Activated T-helper 1 cell treated with anti-CD3 and anti-CD28 coated beads, Interleukin-2, amount 50 U/mL, for 16 hours (primary cell): ENCODE data around the gene GOLGA7B.
A peak's percentile ranks its signal among the peaks of the same experiment; 100 is the strongest.

Experiments used
- DNase-seq, 2 donors: peaks; one replicate each; pipeline ENCODE4 v3.0.0-alpha.2; 2020; ENCODE audit warnings: low read depth in 1 of 2, low spot score in 1 of 2

The GOLGA7B gene

DNA sequence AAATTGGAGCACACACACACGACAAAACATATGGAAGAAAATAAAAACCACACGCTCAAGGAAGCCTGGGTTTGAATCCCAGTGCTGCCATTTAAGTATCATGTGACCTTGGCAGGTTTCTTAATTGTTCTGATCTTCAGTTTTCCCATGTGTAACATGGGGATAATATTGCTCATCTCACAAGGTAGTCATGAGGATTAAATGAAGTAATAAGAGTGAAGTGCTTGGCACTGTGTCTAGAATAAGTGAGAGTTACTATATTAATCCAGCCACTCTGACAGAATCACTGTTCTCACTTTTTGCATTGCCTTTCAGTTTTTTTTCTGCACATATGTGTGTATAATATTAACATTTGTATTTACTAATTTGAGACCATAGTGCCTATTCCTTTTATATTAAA lies 43.3 kb downstream of the GOLGA7B start:
- no peak for DNase-seq

DNA sequence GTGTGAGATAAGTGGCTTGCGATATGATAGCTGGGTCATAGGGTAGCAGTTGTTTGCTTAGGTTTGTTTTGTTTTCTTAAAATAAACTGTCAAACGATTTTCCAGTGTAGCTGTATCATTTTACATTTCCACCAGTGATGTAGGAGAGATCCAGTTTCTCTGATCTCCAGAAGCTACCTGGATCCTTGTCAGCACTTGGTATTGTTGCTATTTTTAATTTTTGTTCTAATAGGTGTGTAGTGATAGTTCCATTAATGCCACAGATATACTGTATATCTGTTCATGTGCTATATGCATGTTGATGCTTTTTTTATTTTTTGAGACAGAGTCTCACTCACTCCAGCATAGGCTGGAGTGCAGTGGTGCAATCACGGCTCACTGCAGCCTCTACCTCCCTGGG lies 44.4 kb downstream of the GOLGA7B start:
- no peak for DNase-seq

DNA sequence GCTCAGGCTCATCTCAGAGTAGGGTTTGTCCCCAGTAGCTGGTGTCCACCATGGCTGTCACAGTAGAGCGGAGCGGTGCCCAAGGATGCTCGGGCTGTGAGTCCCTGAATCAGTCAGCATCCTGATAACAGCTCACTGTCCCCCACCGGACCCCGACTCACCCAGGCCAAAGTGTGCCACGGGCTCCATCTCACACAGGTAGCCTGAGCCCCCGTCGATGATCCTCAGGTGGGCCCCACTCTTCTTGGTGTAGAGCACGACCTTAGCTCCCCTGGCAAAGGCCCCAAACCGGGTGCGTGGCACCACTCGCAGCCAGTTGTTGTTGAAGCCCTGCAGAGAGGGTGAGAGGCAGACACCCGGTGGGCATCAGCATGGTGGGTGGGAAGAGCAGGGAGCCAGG lies 45.4 kb downstream of the GOLGA7B start:
- no peak for DNase-seq

DNA sequence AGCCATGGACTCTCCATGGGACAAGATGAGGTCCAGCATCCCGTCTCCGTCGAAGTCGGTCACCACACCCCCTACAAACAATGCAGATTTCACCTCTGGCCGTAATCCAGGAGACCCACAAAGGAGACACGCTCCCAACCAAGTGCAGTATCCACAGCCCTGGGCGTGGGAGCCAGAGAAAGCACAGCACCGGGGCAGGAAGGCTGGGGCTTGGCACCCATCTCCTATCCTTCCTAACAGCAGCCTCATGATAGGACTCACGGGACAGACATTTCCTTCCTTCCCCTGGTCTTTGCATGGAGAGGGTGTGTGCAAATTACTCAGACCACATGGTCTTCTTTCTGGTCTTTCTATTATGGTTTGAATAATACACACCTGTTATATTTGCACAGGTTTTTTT lies 46.3 kb downstream of the GOLGA7B start:
- no peak for DNase-seq

DNA sequence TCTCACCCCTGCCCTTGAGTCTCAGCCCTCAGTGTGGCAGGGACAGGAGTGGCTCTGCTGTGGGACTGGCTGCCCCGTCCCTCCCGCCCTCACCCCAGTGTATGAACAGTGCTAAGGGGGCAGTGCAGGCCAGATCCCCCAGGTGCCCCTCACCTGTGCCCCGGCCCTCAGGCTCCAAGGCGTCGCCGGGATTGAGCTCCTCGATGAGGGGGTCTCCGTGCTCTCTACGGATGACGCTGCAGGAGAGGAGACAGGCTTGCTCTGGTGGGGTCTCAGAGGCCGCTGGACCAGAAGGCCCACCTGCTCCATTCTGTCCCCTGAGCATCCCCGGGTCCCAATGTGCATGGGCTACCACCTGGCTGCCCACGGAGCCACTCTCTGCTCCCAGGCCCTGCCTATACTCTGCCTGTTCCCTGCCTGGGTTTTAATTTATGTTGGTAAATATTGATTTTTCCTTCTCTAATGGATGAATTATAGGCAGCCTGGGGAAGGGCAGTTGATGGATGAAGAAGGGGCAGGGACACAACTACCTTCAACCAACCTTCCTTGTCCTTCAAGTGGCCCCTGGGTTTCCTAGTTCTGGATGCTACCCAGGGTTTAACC lies 47.2 kb downstream of the GOLGA7B start:
- no peak for DNase-seq

DNA sequence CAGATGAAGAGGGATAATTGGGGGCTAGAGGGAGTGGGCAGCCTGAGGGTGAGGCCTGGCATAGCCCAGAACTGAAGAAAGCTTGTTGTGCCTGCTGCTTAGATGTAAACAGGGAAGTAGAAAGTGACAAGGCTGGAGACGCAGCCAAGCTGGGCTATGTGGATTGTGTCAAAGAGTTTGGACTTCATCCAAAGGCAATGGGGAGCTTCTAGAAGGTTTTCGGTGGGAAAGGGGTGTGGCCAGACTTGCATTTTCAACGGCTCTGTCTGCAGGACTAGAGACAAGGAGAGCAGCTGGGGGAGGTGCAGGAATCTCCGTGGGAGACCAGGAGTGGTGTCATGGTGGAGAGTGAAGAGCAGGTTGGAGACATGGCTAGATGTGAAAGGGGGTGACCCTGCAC lies 48.8 kb downstream of the GOLGA7B start:
- DNase-seq: no peak

DNA sequence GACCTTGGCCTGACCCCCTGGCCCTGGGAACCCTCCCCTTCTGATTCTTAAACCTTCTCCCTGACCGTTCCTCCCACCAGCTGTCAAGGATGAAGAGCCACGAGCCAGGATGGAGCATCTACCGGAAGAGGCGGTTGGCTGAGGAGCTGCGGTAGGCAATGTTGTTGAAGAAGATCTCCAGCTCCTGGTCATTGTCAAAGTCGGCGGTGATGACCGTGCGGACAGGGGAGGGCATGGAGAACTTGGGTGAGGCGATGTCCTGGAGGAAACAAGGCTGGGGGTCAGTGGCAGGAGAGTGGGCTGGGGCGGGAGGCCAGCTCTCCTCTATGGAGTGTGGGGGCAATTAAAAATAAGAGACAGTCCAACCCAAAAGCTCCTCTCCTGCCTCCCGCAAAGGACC lies 51.7 kb downstream of the GOLGA7B start:
- no peak for DNase-seq

DNA sequence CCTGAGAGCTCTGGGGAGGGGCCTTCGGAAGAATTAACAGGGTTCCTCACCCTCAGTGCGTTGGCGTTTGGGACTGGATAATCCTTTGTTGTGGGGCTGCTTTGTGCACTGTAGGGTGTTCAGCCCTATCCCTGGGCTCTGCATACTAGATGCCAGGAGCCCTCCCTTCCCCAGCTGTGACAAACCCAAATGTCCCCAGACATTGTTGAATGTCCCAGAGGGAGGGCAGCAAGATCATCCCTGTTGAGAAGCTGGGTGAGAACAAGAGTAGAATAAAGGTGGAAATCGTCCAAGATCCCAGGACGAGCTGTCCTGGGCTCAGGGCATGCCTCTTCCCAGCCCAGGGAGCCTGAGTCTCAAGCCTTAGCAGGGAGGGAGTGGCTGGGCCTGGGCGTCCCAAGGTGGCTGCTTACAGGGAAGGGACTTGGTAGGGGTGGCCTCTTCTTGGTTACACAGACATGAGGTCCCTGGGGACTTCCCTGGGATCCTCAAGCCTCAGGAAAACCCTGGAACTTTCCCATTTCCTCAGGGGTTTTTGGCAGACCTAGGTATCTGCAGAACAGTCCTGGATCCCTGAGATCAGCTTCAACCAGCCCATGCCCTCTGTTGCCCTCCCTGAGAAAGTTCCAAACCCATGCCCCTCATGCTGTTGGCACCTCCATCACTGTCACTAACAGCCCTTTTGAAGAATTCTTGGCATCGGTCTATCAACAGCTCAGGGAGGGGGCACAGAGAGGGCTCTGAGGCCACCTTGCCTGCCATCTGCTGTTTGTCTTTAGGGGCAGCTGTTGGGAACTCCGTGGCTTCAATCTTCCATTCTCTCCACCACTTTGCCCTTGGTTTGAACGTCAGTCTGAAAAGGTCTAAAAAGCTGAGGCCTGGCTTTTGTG lies 53.7 kb downstream of the GOLGA7B start:
- no peak for DNase-seq

DNA sequence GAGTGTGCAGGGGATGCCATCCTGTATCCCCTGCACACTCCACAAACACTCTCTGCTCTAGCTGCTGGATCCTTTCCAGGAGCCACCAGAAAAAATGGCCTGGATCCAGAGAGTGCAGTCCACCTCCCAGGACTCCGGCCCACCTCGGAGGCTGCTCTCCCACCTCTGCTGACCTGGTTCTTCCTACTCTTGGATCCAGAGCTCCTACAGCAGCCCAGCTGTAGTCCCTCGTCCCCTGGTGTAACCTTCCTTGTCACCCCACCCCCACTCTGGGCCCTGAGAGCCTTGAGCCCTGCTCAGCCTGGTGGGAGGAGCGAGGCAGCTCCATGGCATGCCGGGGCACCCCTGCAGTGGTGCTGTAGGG lies 54.4 kb downstream of the GOLGA7B start:
- no peak for DNase-seq

DNA sequence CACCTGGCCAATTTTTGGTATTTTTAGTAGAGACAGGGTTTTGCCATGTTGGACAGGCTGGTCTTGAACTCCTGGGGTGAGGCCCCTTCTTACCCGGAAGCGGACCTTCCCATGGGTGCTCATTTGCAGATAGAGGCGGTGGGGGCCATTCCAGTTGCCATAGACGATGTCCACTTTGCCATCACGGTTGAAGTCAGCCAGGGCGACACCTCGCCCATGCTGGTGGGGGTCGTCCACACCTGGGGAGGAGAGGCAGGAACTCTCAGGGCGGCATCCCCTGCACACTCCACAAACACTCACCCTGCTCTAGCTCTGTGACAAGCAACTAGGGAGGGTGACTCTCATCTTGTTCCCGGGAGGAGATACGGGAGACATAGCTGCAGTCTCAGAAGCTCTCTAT lies 54.9 kb downstream of the GOLGA7B start:
- DNase-seq: no peak

DNA sequence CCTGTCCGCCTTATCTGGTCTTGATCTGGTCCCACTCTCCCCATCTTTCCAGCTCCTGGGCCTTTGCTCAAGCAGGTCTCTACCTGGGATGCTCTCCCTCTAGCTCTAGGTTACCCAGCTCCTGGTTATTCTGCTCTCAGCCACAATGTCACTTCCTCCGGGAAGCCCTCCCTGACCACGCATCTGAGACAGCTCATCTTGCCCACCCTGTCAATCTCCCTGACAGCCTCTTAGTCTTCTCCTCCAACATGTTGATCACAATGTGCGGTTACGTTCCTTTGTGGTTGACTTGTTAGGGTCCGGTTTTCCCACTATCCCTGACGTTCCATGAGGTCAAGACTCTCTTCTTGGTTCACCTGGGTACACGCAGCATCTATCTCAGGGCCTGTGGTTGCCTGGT lies 55.6 kb downstream of the GOLGA7B start:
- no peak for DNase-seq

DNA sequence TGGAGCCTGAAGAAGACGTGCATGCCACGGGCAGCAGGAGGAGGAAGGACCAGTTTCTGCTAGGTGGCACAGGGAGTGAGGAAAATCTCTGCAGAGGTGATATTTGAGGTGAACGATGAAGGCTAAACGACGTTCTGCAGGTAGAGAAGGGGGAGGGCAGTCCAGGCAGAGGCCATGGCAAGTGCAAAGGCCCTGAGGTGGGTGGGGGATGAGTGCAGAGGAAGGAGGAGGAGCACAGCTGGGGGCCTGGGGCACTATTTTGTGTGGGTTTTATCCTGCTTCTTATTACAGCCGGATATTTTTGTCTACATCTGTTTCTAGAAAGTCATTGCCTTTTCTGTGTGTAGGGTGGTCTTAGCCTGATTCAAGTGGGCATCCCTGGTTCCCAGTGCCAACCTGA lies 57.6 kb downstream of the GOLGA7B start:
- DNase-seq: no peak

DNA sequence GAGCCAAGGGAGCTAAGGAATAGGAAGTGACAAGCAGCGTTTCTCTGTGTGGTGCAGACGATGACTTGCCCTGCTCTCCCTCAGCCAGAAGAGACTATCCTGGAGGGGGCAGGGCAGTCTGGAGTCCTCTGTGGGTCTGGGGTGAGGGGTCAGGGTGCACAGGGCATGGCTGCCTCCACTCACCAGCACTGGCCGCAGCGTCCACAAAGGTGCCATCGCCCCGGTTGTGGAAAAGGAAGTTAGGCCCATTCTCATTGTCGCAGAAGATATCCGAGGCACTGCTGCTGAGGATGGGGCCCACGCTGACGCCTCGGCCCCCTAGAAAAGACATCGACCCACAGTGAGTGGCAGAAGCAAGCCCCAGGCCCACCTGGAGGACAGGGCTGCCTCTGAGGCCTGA lies 58.2 kb downstream of the GOLGA7B start:
- DNase-seq: no peak

DNA sequence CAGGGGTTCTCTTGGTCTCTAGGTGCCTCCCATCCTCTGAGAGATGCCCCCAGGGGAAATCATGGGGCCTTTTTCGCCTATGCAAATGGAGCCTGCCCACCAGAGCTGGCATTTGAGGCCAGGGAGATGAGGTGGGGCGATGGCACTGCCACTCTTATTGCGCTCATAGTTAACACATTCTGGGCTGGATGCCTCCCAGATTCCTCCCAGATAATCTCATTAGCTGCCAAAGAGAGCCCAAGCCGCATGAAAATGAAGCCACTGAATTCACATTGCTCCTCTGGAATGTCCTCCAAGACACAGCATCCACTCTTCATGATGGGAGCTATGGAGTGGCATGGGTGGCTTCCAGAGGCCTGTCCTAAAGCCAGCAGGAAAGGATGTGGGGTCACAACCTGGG lies 61.0 kb downstream of the GOLGA7B start:
- no peak for DNase-seq

DNA sequence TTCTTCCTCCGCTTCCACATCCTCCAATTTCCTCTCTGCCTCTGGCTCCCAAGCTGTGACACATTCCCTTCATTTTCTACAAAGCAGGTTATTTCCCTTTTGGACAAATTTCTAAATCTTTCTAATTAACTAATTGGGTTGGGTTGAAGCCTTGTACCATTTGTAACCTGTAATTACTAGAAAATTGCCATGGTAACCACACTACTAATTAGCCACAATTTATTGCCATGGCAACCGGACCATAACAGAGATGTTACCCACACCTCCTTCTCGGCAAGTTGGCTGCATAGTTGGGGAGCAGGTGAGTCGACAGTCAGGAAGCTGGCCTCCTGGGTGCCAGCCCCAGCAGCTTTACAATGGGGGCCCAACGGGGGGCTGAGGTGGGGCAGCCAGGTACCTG lies 61.6 kb downstream of the GOLGA7B start:
- DNase-seq: no peak

DNA sequence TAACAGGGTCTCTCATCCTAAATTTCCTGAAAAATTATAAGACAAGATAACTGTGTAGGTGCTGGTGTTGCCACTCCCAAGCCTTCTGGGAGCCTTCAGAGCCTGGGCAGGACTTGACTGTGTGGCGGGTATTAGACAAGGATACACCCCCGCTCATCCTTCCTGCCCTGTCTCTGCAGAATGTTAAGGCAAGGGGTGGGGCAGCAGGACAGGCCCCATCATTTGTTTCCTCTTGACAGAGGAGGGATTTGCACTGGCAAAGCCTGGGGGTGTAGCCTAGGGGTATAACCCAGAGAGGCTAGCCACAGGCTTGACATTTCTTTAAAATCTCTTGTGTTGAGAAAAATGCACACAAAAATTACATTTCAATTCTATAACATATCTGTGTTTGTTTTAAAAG lies 63.5 kb downstream of the GOLGA7B start:
- no peak for DNase-seq

DNA sequence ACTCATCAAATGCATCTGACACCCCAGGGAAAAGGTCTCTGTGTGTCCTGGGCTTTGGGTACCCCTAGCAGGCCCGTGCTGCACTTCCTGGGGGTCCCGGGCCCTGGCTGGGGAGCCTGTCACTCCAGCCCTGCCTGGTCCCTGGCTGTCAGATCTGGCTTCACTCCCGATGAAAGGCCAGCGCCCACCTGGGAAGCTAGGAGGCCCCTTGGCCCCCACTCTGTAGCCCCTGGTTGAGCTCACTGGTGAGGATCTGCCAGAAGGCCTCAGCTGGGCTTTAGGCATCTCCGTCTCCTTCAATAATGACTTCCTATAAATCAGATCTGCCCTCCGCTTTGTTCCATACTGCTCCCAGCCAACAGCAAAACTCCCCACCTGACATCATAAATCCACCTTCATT lies 64.0 kb downstream of the GOLGA7B start:
- no peak for DNase-seq

DNA sequence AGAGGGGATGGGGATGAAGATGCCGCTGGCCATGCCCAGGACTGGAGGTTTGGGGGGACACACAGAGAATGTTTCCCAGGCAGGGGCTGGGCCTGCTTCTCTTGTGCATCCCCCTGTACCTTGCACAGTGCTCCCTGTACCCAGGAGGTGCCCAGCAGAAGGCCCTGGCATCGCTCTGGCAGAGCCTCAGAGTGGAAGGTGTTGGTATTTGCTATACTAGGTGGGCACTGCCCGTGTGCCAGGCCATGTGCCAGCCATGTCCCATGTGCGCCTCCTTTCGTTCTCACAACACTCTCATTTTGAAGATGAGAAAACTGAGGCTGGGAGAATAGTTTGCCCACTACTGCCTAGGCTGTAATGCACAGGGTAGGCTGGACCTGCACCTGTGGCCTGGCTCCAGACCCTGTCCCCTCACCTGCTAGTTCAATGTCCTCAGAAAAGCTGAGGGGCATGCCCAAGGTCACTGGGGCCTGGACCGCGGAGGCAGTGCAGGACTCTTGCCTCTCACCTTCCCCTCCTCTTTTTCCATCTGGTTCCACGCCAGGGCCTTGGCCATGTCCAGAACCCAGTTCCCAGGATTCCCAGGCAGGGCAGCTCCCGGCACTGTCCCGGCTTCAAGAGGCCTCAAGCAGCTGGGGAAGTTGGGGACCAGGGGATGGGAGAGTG lies 64.7 kb downstream of the GOLGA7B start:
- DNase-seq: no peak

DNA sequence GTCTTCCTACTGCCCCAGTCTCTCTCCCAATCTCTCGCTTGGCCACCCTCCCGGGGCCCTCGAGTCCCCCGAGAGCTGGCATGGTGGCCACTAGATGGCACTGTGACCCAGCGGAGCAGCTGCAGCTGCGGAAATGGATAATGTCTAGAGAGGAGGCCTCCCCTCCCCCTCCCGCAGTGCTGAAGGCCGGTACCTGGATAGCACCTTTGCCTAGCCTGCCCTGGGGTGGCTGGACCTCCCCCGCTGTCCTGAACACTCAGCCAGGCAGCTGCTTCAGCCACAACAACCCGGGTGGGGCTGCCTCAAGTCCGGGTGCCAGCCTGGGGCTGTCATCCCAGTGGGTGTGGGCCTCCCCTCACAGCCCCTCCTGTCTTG lies 65.2 kb downstream of the GOLGA7B start:
- DNase-seq: peak; percentile 45 to 54

DNA sequence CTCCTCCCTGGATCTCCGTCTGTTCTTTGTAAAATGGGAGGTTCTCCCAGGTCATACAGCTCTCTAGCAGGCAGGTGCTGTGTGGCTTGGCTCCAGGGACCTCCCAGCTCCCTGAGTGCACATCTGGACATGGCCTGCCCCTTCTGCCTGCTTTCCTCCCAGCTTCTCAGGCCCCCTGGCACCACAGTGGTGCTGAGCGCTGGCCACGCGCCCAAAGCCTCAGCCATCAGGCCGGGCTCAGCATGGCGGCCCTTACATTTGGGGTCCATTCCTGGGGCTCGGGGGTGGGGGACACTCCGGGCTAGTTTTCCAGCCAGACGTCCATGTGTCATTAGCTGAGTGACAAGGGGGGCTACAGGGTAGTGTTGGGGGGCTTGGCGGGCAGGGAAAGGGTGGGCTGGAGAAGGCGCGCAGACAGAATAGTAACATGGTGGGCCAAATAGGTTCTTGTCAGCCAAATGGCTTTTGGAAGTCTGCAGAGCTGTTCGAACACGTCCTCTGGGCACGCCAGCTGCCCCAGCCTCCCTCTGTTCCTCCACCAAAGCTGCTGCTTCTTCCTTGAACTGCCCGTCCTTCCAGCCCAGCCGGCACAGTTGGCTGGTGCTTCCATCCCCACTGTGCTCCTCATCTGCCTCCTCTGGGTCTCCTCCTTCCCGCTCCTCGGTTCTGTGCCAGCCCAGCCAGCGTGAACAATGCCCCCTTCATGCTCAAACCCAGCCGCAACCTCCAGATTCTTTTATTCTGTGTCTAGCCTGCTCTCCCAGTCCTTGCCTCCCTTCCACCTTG lies 65.9 kb downstream of the GOLGA7B start:
- no peak for DNase-seq

DNA sequence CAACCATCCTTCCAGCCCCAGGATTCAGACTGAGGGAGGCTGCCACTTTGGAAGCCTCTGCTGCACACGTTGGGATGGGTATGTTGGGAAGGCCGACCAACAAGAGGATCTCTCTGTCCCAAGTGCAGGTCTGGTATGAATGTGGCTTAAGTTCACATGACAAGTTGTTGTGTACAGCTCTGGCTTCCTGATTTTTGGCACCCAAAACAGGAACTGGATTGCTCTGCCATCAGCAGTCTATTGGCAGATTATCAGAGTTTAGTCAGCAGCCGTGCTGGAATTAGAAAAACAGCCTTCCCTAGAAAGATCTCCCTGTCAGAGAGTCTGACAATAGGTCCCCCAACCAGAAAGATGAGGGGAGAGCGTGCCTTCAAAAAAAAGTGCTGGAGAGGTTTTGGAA lies 66.9 kb downstream of the GOLGA7B start:
- no peak for DNase-seq

DNA sequence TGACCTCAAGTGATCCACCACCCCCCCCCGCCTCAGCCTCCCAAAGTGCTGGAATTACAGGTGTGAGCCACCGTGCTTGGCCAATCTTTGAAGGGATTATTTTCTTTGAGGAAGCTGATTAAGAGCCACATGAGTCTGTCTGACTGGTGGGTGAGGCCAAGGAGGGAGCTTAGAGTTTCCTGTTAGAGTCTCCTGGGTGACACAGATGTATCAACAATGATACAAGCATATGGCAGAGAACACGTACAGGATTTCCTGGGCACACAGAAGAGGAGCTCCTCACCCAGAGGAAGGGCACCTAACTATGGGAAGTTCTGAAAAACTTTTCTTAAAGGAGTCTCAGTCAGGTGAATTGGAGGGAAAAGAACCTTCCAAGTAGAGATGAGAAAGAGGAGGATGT lies 69.4 kb downstream of the GOLGA7B start:
- no peak for DNase-seq
